GM12865 (cell line): ENCODE results near the gene SLC35F5.
"Not testable (repeated sequence)": the region's sequence is repeated elsewhere in the genome, so short reads cannot be mapped to it uniquely, and the experiment has no call there.

Experiments used
- DNase-seq: peaks from one replicate; pipeline ENCODE4 v3.0.0; 2010; ENCODE audit warnings: low read depth
- H3K4me3 ChIP-seq: 2 replicates; pipeline ENCODE4 v1.5.1; 2011; ENCODE audit warnings: mild to moderate bottlenecking, low read depth, low read length, control low read depth
- CTCF ChIP-seq: IDR thresholded peaks from 2 replicates; pipeline ENCODE4 v1.5.1; 2011; ENCODE audit warnings: low read length, control low read depth, low read depth, inconsistent platforms; ENCODE audit not compliant: insufficient read depth; ENCODE audit errors: missing control alignments

SLC35F5 gene

DNA sequence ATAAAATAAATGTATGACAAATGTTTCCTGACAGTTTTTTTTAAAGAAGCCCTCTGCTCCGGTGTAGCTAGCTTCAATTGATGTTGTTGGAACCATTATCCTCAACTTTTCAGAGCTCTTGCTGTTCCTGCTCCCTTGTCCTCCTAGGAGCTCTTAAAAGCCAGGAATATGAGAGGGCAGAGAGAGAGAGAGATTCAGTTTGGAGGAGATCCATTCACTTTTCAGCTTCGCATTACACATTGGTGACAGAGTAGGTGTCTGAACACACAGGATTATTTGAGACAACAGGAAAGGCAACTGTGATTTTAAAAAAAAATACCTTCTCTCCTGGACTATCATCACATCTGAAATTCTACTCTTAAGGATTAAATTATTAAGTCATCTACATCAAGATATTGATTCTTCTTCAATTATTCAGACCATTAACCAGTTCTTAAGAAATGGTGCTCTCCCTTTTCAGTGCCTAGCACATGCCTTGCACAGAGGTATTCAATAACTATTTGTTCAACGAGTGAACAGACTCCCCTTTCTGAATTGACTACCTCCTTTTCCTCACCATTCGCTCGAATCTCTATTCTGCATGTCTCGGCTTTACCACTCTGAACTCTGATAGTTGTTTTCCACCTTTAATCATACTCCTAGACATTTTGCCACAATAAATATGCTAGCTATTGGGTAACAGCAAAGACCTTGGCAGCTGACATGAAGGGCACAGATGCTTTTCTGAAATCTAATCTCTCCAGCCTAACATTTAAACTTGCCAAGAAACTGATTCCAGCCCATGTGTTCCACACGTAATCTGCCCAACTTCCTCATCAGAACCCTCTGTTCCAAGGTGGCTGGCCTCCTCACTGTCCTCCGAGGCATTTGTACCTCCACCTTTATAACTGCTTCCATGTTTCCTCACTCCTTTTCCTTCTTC lies 28.6 kb upstream of the SLC35F5 start:
- H3K4me3 ChIP-seq = no peak overlapping the region
- DNase-seq = no peak
- TF ChIP-seq CTCF = no peak

DNA sequence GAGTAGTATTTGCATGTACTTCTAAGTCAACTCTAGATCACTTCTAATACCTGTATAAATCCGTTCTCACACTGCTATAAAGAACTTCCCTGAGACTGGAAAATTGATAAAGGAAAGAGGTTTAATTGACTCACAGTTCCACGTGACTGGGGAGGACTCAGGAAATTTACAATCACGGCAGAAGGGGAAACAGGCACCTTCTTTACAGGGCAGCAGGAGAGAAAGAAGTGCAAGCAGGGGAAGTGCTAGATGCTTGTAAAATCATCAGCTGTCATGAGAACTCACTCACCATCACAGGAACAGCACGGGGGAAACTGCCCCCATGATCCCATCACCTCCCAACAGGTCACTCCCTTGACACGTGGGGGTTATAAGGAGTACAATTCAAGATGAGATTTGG lies 24.0 kb upstream of the SLC35F5 start:
- DNase-seq = no peak
- no peak overlapping the region for H3K4me3 ChIP-seq
- no peak for TF ChIP-seq CTCF

DNA sequence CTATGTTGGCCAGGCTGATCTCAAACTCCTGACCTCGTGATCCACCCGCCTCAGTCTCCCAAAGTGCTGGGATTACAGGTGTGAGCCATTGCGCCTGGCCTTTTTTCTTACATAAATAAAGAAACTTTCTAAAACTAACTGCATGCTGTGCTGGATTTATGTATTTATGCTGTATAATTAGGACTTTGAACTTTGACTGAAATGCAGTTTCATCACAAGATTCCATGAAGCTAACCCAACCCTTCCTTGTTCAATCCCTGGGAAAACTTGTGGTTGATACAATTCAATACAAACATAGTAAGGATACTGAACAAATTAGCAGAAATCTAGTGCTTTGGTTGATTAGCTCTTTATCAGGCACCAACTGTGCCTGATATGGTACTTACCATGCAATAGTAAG lies 20.9 kb upstream of the SLC35F5 start:
- no peak for DNase-seq
- H3K4me3 ChIP-seq = no peak overlapping the region
- TF ChIP-seq CTCF = no peak

- DNase-seq = no peak
- TF ChIP-seq CTCF = no peak
Measured at GRCh38 chr2:113776949-113777348, 20.5 kb upstream of the SLC35F5 start.

GRCh38 chr2:113774616-113775015 lies 18.2 kb upstream of the SLC35F5 start:
- H3K4me3 ChIP-seq, DNase-seq: not testable (repeated sequence)

More at GRCh38 chr2:113776949-113777348, 20.5 kb upstream of the SLC35F5 start:
- no peak overlapping the region for H3K4me3 ChIP-seq

- no peak overlapping the region for H3K4me3 ChIP-seq
- no peak for DNase-seq
- no peak for TF ChIP-seq CTCF
Measured at GRCh38 chr2:113770929-113771328, 14.5 kb upstream of the SLC35F5 start.

- no peak for TF ChIP-seq CTCF
- DNase-seq = no peak
- no peak overlapping the region for H3K4me3 ChIP-seq
Measured at GRCh38 chr2:113769555-113769954, 13.1 kb upstream of the SLC35F5 start.
